Liver (tissue), 3 donors: ENCODE results near the gene DLX2.

ENCODE experiments used
- ATF3 ChIP-seq: IDR thresholded peaks from 2 replicates; pipeline ENCODE4 v1.6.1; 2016; ENCODE audit warnings: antibody characterized with exemption
- CTCF ChIP-seq: fragments of 150-350 bp; IDR thresholded peaks from 2 replicates; pipeline ENCODE4 v1.5.1; 2017; ENCODE audit warnings: improper control_type of control experiment, low read depth, low read length; ENCODE audit not compliant: missing input control
- EGR1 ChIP-seq, 2 donors: IDR thresholded peaks; 2 replicates each; pipeline ENCODE4 v1.6.1; 2016 to 2018; ENCODE audit warnings: antibody characterized with exemption in 2 of 2, low read depth in 2 of 2
- HNF4A ChIP-seq, 2 donors: conservative IDR thresholded peaks; 2 replicates each; pipeline ENCODE4 v1.6.1; 2016; ENCODE audit warnings: antibody characterized with exemption in 2 of 2, mild to moderate bottlenecking in 2 of 2
- HNF4G ChIP-seq: IDR thresholded peaks from 2 replicates; pipeline ENCODE4 v1.6.1; 2016; ENCODE audit warnings: antibody characterized with exemption
- JUND ChIP-seq, 2 donors: IDR thresholded peaks; 2 replicates each; pipeline ENCODE4 v1.6.1; 2016; ENCODE audit warnings: antibody characterized with exemption in 2 of 2
- MAX ChIP-seq: IDR thresholded peaks from 2 replicates; pipeline ENCODE4 v1.6.1; 2016; ENCODE audit warnings: antibody characterized with exemption
- NR2F2 ChIP-seq: IDR thresholded peaks from 2 replicates; pipeline ENCODE4 v1.6.1; 2016; ENCODE audit warnings: antibody characterized with exemption
- RAD21 ChIP-seq, 2 donors: IDR thresholded peaks; 2 replicates each; pipeline ENCODE4 v1.6.1; 2016; ENCODE audit warnings: antibody characterized with exemption in 2 of 2, mild to moderate bottlenecking in 2 of 2
- REST ChIP-seq: IDR thresholded peaks from 2 replicates; pipeline ENCODE4 v1.6.1; 2016; ENCODE audit warnings: antibody characterized with exemption, mild to moderate bottlenecking
- SP1 ChIP-seq: IDR thresholded peaks from 2 replicates; pipeline ENCODE4 v1.6.1; 2018; ENCODE audit warnings: antibody characterized with exemption, mild to moderate bottlenecking
- TAF1 ChIP-seq: conservative IDR thresholded peaks from 2 replicates; pipeline ENCODE4 v1.6.1; 2016; ENCODE audit warnings: antibody characterized with exemption, mild to moderate bottlenecking
- YY1 ChIP-seq: IDR thresholded peaks from 2 replicates; pipeline ENCODE4 v1.6.1; 2016; ENCODE audit warnings: antibody characterized with exemption, mild to moderate bottlenecking
- ZBTB33 ChIP-seq: IDR thresholded peaks from 2 replicates; pipeline ENCODE4 v1.6.1; 2016; ENCODE audit warnings: antibody characterized with exemption
- donor health status: healthy.
- donor health status: healthy.

- TF ChIP-seq JUND (IDR thresholded peaks at IDR 0.05), result no peak
- no peak for TF ChIP-seq YY1
- no peak for TF ChIP-seq ZBTB33
- peak; percentile 20 for TF ChIP-seq CTCF
- TF ChIP-seq EGR1 (IDR thresholded peaks at IDR 0.05; ENCODE audit: low read depth in 2 of 2), result no peak
- peak; percentile 54 to 58 for TF ChIP-seq RAD21 (IDR thresholded peaks at IDR 0.05)
- TF ChIP-seq ATF3, result no peak
- no peak for TF ChIP-seq TAF1
- TF ChIP-seq NR2F2, result no peak
- no peak for TF ChIP-seq HNF4A (conservative IDR thresholded peaks at IDR 0.05)
- no peak for TF ChIP-seq HNF4G
- TF ChIP-seq MAX, result no peak
- no peak for TF ChIP-seq REST
- TF ChIP-seq SP1, result no peak
Observed at GRCh38 chr2:172113617-172114016, 10.9 kb upstream of the DLX2 start.
